ENCODE data around the gene PDZD7. TPM values are rescaled to one million over a fixed set of nuclear protein-coding genes. Genes with fewer than 3 reads are reported as not detected.

PDZD7 gene
- total and polyA plus RNA-seq, 8 donors = 0.20 to 2.4 (median 0.76) TPM; not detected in 4

- Histone ChIP-seq H3K27me3 (no peaks in the 10 kb centered on the region), H3K4me3 (no peak overlapping the region), H3K4me1 (peaks cover 33 to 71% (median 60%) of the 10 kb centered on the region in 4 donors), H3K27ac (no peak overlapping the region), H3K36me3 (peaks cover 36 to 52% (median 51%) of the 10 kb centered on the region in 4 donors), H3K9me3 (no peaks in the 10 kb centered on the region)
- TF ChIP-seq POLR2AphosphoS5 (IDR thresholded peaks at IDR 0.05) (no peak), CTCF (IDR thresholded peaks at IDR 0.05) (no peak), EP300 (IDR thresholded peaks at IDR 0.05) (no peak), POLR2A (IDR thresholded peaks at IDR 0.05) (no peak)
- WGBS, 5 donors = 88 to 92% (median 91%) methylated on average over 23 of the region's 23 CpGs
- no peak for DNase-seq
- intact Hi-C loops (cut with DNase I; ENCODE audit: low total_unique reads) = no loop called here
Observed at GRCh38 chr10:101005361-101005760, 25.6 kb downstream of the PDZD7 start.

- peak overlapping the region in 3 of 5 donors; percentile 97 to 100 (median 100) for H3K27ac ChIP-seq
- no peak for TF ChIP-seq POLR2A (IDR thresholded peaks at IDR 0.05)
- TF ChIP-seq POLR2AphosphoS5 (IDR thresholded peaks at IDR 0.05) = no peak
- no peak for TF ChIP-seq EP300 (IDR thresholded peaks at IDR 0.05)
- 91 to 94% (median 94%) methylated on average over 13 to 18 of the region's 18 CpGs for WGBS, 5 donors
- peaks cover 39 to 75% (median 62%) of the 10 kb centered on the region in 4 donors for H3K4me1 ChIP-seq
- H3K9me3 ChIP-seq = no peaks in the 10 kb centered on the region
- no peak for DNase-seq
- H3K4me3 ChIP-seq = no peak overlapping the region
- intact Hi-C loops (cut with DNase I; ENCODE audit: low total_unique reads) = no loop called here
- H3K27me3 ChIP-seq = no peaks in the 10 kb centered on the region
- H3K36me3 ChIP-seq = peaks cover 36 to 52% (median 51%) of the 10 kb centered on the region in 4 donors
Observed at GRCh38 chr10:101003639-101004206, 27.2 kb downstream of the PDZD7 start.

- H3K27ac ChIP-seq = peak overlapping the region in 4 of 5 donors; percentile 97 to 100 (median 100)
- no peak for DNase-seq
- WGBS, 5 donors = 80 to 92% (median 82%) methylated on average over 5 to 11 of the region's 11 CpGs
- H3K9me3 ChIP-seq = no peaks in the 10 kb centered on the region
- peaks cover 35 to 52% (median 51%) of the 10 kb centered on the region in 4 donors for H3K36me3 ChIP-seq
- no peaks in the 10 kb centered on the region for H3K27me3 ChIP-seq
- intact Hi-C loops (cut with DNase I; ENCODE audit: low total_unique reads) = no loop called here
- peaks cover 41 to 74% (median 60%) of the 10 kb centered on the region in 4 donors for H3K4me1 ChIP-seq
- no peak overlapping the region for H3K4me3 ChIP-seq
- TF ChIP-seq POLR2A (IDR thresholded peaks at IDR 0.05) (no peak), CTCF (IDR thresholded peaks at IDR 0.05) (no peak), POLR2AphosphoS5 (IDR thresholded peaks at IDR 0.05) (no peak), EP300 (IDR thresholded peaks at IDR 0.05) (no peak)
Observed at GRCh38 chr10:101002456-101002855, 28.5 kb downstream of the PDZD7 start.

GRCh38 chr10:101001659-101002035, 29.3 kb downstream of the PDZD7 start:
- peaks cover 27 to 44% (median 43%) of the 10 kb centered on the region in 4 donors for H3K36me3 ChIP-seq
- 57 to 83% (median 67%) methylated on average over 5 of the region's 5 CpGs for WGBS, 5 donors
- intact Hi-C loops (cut with DNase I; ENCODE audit: low total_unique reads) = no loop called here
- H3K9me3 ChIP-seq = no peaks in the 10 kb centered on the region
- no peak for DNase-seq
- H3K4me3 ChIP-seq = peak overlapping the region; percentile 25 to 88 (median 48)
- peak overlapping the region; percentile 69 to 100 (median 100) for H3K27ac ChIP-seq
- peaks cover 39 to 74% (median 58%) of the 10 kb centered on the region in 4 donors for H3K4me1 ChIP-seq
- no peak for TF ChIP-seq CTCF (IDR thresholded peaks at IDR 0.05)
- no peaks in the 10 kb centered on the region for H3K27me3 ChIP-seq

Data from stomach (tissue), 9 donors.